Esophagus squamous epithelium (tissue), 4 donors: ENCODE data around the gene NRG3.

Experiments
- POLR2A ChIP-seq, 4 donors: fragments of 450-650 bp; IDR thresholded peaks; one replicate each; pipeline ENCODE4 v1.6.1; 2017; ENCODE audit warnings: antibody characterized with exemption in 4 of 4, mild to moderate bottlenecking in 4 of 4, moderate library complexity in 3 of 4
- TF ChIP-seq, protein P1 (sequence below), 6 experiments: fragments of 450-650 bp in 4 of 6; fragments of 200-600 bp in 2 of 6; sonication (generic) in 2 of 6; IDR thresholded peaks; one replicate each; pipeline ENCODE4 v1.5.1; 2016 to 2019; ENCODE audit warnings: antibody characterized with exemption in 6 of 6, mild to moderate bottlenecking in 4 of 6, moderate library complexity in 4 of 6

GRCh38 chr10:82252081-82252480 lies 377.1 kb downstream of the NRG3 start:
- TF ChIP-seq, protein P1, sequence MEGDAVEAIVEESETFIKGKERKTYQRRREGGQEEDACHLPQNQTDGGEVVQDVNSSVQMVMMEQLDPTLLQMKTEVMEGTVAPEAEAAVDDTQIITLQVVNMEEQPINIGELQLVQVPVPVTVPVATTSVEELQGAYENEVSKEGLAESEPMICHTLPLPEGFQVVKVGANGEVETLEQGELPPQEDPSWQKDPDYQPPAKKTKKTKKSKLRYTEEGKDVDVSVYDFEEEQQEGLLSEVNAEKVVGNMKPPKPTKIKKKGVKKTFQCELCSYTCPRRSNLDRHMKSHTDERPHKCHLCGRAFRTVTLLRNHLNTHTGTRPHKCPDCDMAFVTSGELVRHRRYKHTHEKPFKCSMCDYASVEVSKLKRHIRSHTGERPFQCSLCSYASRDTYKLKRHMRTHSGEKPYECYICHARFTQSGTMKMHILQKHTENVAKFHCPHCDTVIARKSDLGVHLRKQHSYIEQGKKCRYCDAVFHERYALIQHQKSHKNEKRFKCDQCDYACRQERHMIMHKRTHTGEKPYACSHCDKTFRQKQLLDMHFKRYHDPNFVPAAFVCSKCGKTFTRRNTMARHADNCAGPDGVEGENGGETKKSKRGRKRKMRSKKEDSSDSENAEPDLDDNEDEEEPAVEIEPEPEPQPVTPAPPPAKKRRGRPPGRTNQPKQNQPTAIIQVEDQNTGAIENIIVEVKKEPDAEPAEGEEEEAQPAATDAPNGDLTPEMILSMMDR (IDR thresholded peaks at IDR 0.05), result no peak
- TF ChIP-seq POLR2A (IDR thresholded peaks at IDR 0.05), result no peak
